PC-9 (cell line): Measurements from ENCODE around the gene LBX1. TPM values are rescaled to one million over a fixed set of nuclear protein-coding genes. Genes with fewer than 3 reads are reported as not detected.
"Not testable (repeated sequence)": the region's sequence is repeated elsewhere in the genome, so short reads cannot be mapped to it uniquely, and the experiment has no call there.

ENCODE experiments used
- BruUV-seq: library from RNA; stranded (reverse); fragments of 400-500 nt; replicated peaks from 2 replicates; lab custom pipeline; 2021; lab: Mats Ljungman, UMichigan
- CTCF ChIA-PET: fragments of 300-600 bp; sonication (Branson Sonifier 250); formaldehyde crosslinking; loops from one replicate; lab custom pipeline; 2022; ENCODE audit warnings: antibody characterized with exemption; lab: Charles Lee
- POLR2A ChIA-PET: fragments of 300-600 bp; sonication (Branson Sonifier 250); formaldehyde crosslinking; loops from one replicate; lab custom pipeline; 2022; ENCODE audit warnings: antibody characterized with exemption; ENCODE audit not compliant: unreplicated experiment; lab: Charles Lee
- DNase-seq, 2 experiments: peaks; one replicate each; pipeline versions ENCODE4 v3.0.0 to v3.0.0-alpha.2; 2015 to 2022; ENCODE audit warnings: mixed read lengths in 1 of 2
- H2AFZ ChIP-seq: fragments of 200-600 bp; sonication (generic); 2 replicates; pipeline ENCODE4 v1.8.1; 2017; ENCODE audit warnings: antibody characterized with exemption
- H3F3A ChIP-seq: fragments of 200-600 bp; sonication (generic); 2 replicates; pipeline ENCODE4 v1.8.1; 2017; ENCODE audit warnings: antibody characterized with exemption, mild to moderate bottlenecking, low read depth; ENCODE audit not compliant: insufficient read depth
- H3K27ac ChIP-seq: fragments of 200-600 bp; sonication (generic); 2 replicates; pipeline ENCODE4 v1.6.1; 2016; ENCODE audit warnings: mixed run types
- H3K27me3 ChIP-seq: fragments of 200-600 bp; sonication (generic); 2 replicates; pipeline ENCODE4 v1.6.1; 2016; ENCODE audit warnings: low read depth, mixed run types; ENCODE audit not compliant: insufficient read depth
- H3K36me3 ChIP-seq: fragments of 200-600 bp; sonication (generic); 2 replicates; pipeline ENCODE4 v1.6.1; 2016; ENCODE audit warnings: low read depth, mixed run types
- H3K4me1 ChIP-seq: fragments of 200-600 bp; sonication (generic); replicated peaks from 2 replicates; pipeline ENCODE4 v1.6.1; 2016; ENCODE audit warnings: mixed run types; ENCODE audit not compliant: insufficient read depth
- H3K4me2 ChIP-seq: fragments of 200-600 bp; sonication (generic); 2 replicates; pipeline ENCODE4 v1.6.1; 2017; ENCODE audit warnings: mixed run types
- H3K4me3 ChIP-seq: fragments of 200-600 bp; sonication (generic); 2 replicates; pipeline ENCODE4 v1.6.1; 2016; ENCODE audit warnings: mixed run types
- H3K79me2 ChIP-seq: fragments of 200-600 bp; sonication (generic); 2 replicates; pipeline ENCODE4 v1.6.1; 2017; ENCODE audit warnings: low read depth, mixed run types
- H3K9me2 ChIP-seq: fragments of 200-600 bp; sonication (generic); 2 replicates; pipeline ENCODE4 v1.8.1; 2017; ENCODE audit warnings: mild to moderate bottlenecking; ENCODE audit not compliant: insufficient read depth
- H3K9me3 ChIP-seq: fragments of 200-600 bp; sonication (generic); 2 replicates; pipeline ENCODE4 v1.8.1; 2016; ENCODE audit warnings: low read depth; ENCODE audit not compliant: insufficient read depth
- H4K20me1 ChIP-seq: fragments of 200-600 bp; sonication (generic); 2 replicates; pipeline ENCODE4 v1.8.1; 2017; ENCODE audit not compliant: insufficient read depth
- EZH2 ChIP-seq: fragments of 200-600 bp; sonication (generic); IDR thresholded peaks from 2 replicates; pipeline ENCODE4 v1.8.0; 2017; ENCODE audit warnings: antibody characterized with exemption, low read depth
- intact Hi-C: fragments of 100-400 bp; cut with micrococcal nuclease; formaldehyde crosslinking; loops from one replicate; pipeline ENCODE4 v1.10.0; 2022; ENCODE audit not compliant: unreplicated experiment
- total RNA-seq: library from RNA; stranded (reverse); gene quantifications from 2 replicates; pipeline ENCODE4 v1.2.3, GENCODE V29; 2021
- TF ChIP-seq, protein P1 (sequence below): fragments of 200-600 bp; sonication (generic); conservative IDR thresholded peaks from 2 replicates; pipeline ENCODE4 v1.6.1; 2017; ENCODE audit warnings: mixed run types, antibody characterized with exemption, mild to moderate bottlenecking, moderate library complexity

LBX1 gene
- total RNA-seq, 1 experiment from 2014 or later: not detected

DNA sequence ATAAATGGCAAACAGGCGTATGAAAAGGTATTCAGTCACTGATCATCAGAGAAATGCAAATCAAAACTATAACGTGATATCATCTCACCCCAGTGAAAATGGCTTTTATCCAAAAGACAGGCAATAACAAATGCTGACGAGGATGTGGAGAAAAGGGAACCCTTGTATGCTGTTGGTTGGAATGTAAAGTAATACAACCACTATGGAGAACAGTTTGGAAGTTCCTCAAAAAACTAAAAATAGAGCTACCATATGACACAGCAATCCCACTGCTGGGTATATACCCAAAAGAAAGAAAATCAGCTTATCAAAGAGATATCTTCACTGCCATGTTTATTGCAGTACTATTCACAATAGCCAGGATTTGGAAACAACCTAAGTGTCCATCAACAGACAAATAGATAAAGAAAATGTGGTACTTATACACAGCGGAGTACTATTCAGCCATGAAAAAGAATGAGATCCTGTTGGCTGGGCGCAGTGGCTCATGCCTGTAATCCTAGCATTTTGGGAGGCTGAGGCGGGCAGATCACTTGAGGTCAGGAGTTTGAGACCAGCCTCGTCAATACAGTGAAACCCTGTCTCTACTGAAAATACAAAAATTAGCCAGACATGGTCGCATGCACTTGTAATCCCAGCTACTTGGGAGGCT, 30.8 kb downstream of the LBX1 start:
- H3K9me2 ChIP-seq, CTCF ChIA-PET, H3K4me1 ChIP-seq, intact Hi-C loops, H4K20me1 ChIP-seq, H3K36me3 ChIP-seq, BruUV-seq, H2AFZ ChIP-seq, H3K4me3 ChIP-seq, H3K79me2 ChIP-seq, H3K4me2 ChIP-seq, H3K27ac ChIP-seq, H3K9me3 ChIP-seq, DNase-seq, H3F3A ChIP-seq: not testable (repeated sequence)
- H3K27me3 ChIP-seq: peaks cover 48% of the 10 kb centered on the region
- POLR2A ChIA-PET: interaction anchor here (0.6 kb wide), 1 partner anchor 903 kb away, joined by 4 read pairs; no protein-coding TSS in a partner anchor

- CTCF ChIA-PET: no interaction called here
- no TSS peak for BruUV-seq
- POLR2A ChIA-PET: no interaction called here
- H2AFZ ChIP-seq: no peak overlapping the region
- DNase-seq: no peak
- no peaks in the 10 kb centered on the region for H4K20me1 ChIP-seq
- H3K9me2 ChIP-seq: no peaks in the 10 kb centered on the region
- peaks cover 45% of the 10 kb centered on the region for H3K27me3 ChIP-seq
- H3K36me3 ChIP-seq: no peaks in the 10 kb centered on the region
- H3K4me1 ChIP-seq: no peaks in the 10 kb centered on the region
- no peaks in the 10 kb centered on the region for H3K9me3 ChIP-seq
- H3K27ac ChIP-seq: no peak overlapping the region
- H3K4me2 ChIP-seq: no peak overlapping the region
- H3F3A ChIP-seq: no peaks in the 10 kb centered on the region
- no peaks in the 10 kb centered on the region for H3K79me2 ChIP-seq
- intact Hi-C loops: no loop called here
- TF ChIP-seq, protein P1, sequence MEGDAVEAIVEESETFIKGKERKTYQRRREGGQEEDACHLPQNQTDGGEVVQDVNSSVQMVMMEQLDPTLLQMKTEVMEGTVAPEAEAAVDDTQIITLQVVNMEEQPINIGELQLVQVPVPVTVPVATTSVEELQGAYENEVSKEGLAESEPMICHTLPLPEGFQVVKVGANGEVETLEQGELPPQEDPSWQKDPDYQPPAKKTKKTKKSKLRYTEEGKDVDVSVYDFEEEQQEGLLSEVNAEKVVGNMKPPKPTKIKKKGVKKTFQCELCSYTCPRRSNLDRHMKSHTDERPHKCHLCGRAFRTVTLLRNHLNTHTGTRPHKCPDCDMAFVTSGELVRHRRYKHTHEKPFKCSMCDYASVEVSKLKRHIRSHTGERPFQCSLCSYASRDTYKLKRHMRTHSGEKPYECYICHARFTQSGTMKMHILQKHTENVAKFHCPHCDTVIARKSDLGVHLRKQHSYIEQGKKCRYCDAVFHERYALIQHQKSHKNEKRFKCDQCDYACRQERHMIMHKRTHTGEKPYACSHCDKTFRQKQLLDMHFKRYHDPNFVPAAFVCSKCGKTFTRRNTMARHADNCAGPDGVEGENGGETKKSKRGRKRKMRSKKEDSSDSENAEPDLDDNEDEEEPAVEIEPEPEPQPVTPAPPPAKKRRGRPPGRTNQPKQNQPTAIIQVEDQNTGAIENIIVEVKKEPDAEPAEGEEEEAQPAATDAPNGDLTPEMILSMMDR: no peak
- TF ChIP-seq EZH2: no peak
- H3K4me3 ChIP-seq: no peak overlapping the region
These were observed 33.3 kb downstream of the LBX1 start for GRCh38 chr10:101195921-101196320.

GRCh38 chr10:101189461-101190401, 39.5 kb downstream of the LBX1 start:
- Histone ChIP-seq H3K9me3 (no peaks in the 10 kb centered on the region), H3K9me2 (no peaks in the 10 kb centered on the region), H4K20me1 (no peaks in the 10 kb centered on the region), H3F3A (no peaks in the 10 kb centered on the region), H3K4me2 (no peak overlapping the region), H3K27me3 (peaks cover 16% of the 10 kb centered on the region; the same call in 1 of the 2 replicates), H3K79me2 (no peaks in the 10 kb centered on the region), H3K4me3 (no peak overlapping the region), H3K36me3 (no peaks in the 10 kb centered on the region), H2AFZ (no peak overlapping the region), H3K27ac (no peak overlapping the region), H3K4me1 (no peaks in the 10 kb centered on the region)
- ChIA-PET CTCF (no interaction called here), POLR2A (no interaction called here)
- no TSS peak for BruUV-seq
- intact Hi-C loops: no loop called here
- TF ChIP-seq, protein P1: no peak
- no peak for DNase-seq
